Liver (tissue), 2 donors: ENCODE measurements around the gene ADCY2.

Experiments
- CTCF ChIP-seq: fragments of 150-350 bp; IDR thresholded peaks from 2 replicates; pipeline ENCODE4 v1.5.1; 2017; ENCODE audit warnings: improper control_type of control experiment, low read depth, low read length; ENCODE audit not compliant: missing input control
- FOXA2 ChIP-seq: IDR thresholded peaks from 2 replicates; pipeline ENCODE4 v1.6.1; 2016; ENCODE audit warnings: antibody characterized with exemption
- YY1 ChIP-seq: IDR thresholded peaks from 2 replicates; pipeline ENCODE4 v1.6.1; 2016; ENCODE audit warnings: antibody characterized with exemption, mild to moderate bottlenecking
- donor health status: healthy.

- TF ChIP-seq FOXA2 (no peak), YY1 (no peak), CTCF (no peak)
These were observed at the start of gene ADCY2 for GRCh38 chr5:7395947-7396712.
